HepG2 (cell line): ENCODE results near the gene SLC35A1. TPM values are rescaled to one million over a fixed set of nuclear protein-coding genes. Genes with fewer than 3 reads are reported as not detected.

ENCODE experiments used
- ATM ChIP-seq: fragments of 450-650 bp; IDR thresholded peaks from 2 replicates; pipeline ENCODE4 v1.7.1; 2017; ENCODE audit warnings: mild to moderate bottlenecking, borderline replicate concordance
- CBX5 ChIP-seq: sonication (generic); formaldehyde crosslinking; IDR thresholded peaks from 2 replicates; pipeline ENCODE4 v1.4.0; 2020; ENCODE audit warnings: missing genetic modification reagents, borderline replicate concordance
- JUND ChIP-seq: sonication (generic); formaldehyde crosslinking; IDR thresholded peaks from 2 replicates; pipeline ENCODE4 v1.8.0; 2022; ENCODE audit warnings: mild to moderate bottlenecking, missing genetic modification reagents
- KDM1A ChIP-seq: IDR thresholded peaks from 2 replicates; pipeline ENCODE4 v1.6.1; 2016; ENCODE audit warnings: missing compliant biosample characterization
- RAD51 ChIP-seq: fragments of 450-650 bp; IDR thresholded peaks from 2 replicates; pipeline ENCODE4 v1.6.1; 2016; ENCODE audit warnings: borderline replicate concordance
- TARDBP ChIP-seq: sonication (generic); formaldehyde crosslinking; IDR thresholded peaks from 2 replicates; pipeline ENCODE4 v1.8.0; 2022; ENCODE audit warnings: mild to moderate bottlenecking, missing genetic modification reagents
- ZBTB8A ChIP-seq: sonication (generic); formaldehyde crosslinking; IDR thresholded peaks from 2 replicates; pipeline ENCODE4 v1.4.0; 2020; ENCODE audit warnings: mild to moderate bottlenecking, low read depth, missing genetic modification reagents, borderline replicate concordance
- ZEB1 ChIP-seq: IDR thresholded peaks from 2 replicates; pipeline ENCODE4 v1.6.1; 2012; ENCODE audit warnings: mild to moderate bottlenecking, low read depth, inconsistent platforms; ENCODE audit not compliant: insufficient replicate concordance
- ZFP37 ChIP-seq: sonication (generic); formaldehyde crosslinking; IDR thresholded peaks from 2 replicates; pipeline ENCODE4 v1.4.0; 2020; ENCODE audit warnings: missing genetic modification reagents, borderline replicate concordance
- ZKSCAN1 ChIP-seq: fragments of 150-350 bp; IDR thresholded peaks from 2 replicates; pipeline ENCODE4 v1.6.1; 2014; ENCODE audit warnings: low read length
- ZNF549 ChIP-seq: sonication (generic); formaldehyde crosslinking; IDR thresholded peaks from 2 replicates; pipeline ENCODE4 v1.5.0; 2020; ENCODE audit warnings: missing genetic modification reagents
- polyA plus RNA-seq, 8 experiments: library from polyadenylated mRNA; depleted of rRNA in 3 of 8; stranded (reverse) in 7 of 8; unstranded in 1 of 8; fragments of >200 nt; fragmentation: Illumina TruSeq in 4 of 8; extraction: Trizol in 4 of 8; gene quantifications; 2 replicates each; pipeline versions ENCODE4 v1.2.1 to v1.2.3, GENCODE V29; 2011 to 2016; ENCODE audit warnings: low read depth in 4 of 8, missing spikeins in 1 of 8, mixed read lengths in 1 of 8; ENCODE audit not compliant: insufficient read depth in 1 of 8
- total RNA-seq, 5 experiments: library from RNA; depleted of rRNA; stranded (reverse); fragments of >200 nt; fragmentation: Illumina TruSeq; extraction: Trizol; gene quantifications; 2 replicates each; pipeline ENCODE4 v1.2.3, GENCODE V29; 2016; ENCODE audit warnings: low read depth in 1 of 5
- TF ChIP-seq, protein P1 (sequence below): sonication (generic); formaldehyde crosslinking; IDR thresholded peaks from 2 replicates; pipeline ENCODE4 v1.4.0; 2020; ENCODE audit warnings: missing genetic modification reagents
- TF ChIP-seq, protein P2 (sequence below): sonication (generic); formaldehyde crosslinking; IDR thresholded peaks from 2 replicates; pipeline ENCODE4 v1.4.0; 2020; ENCODE audit warnings: mild to moderate bottlenecking, missing genetic modification reagents
- TF ChIP-seq, protein P3 (sequence below): sonication (generic); formaldehyde crosslinking; IDR thresholded peaks from 2 replicates; pipeline ENCODE4 v1.4.0; 2020; ENCODE audit warnings: missing genetic modification reagents, borderline replicate concordance
- TF ChIP-seq, protein P4 (sequence below): sonication (generic); formaldehyde crosslinking; IDR thresholded peaks from 2 replicates; pipeline ENCODE4 v1.4.0; 2020; ENCODE audit warnings: missing genetic modification reagents
- TF ChIP-seq, protein P5 (sequence below): sonication (generic); formaldehyde crosslinking; IDR thresholded peaks from 2 replicates; pipeline ENCODE4 v1.8.1; 2022; ENCODE audit warnings: low read depth, mild to moderate bottlenecking, missing genetic modification reagents

The SLC35A1 gene
- total and polyA plus RNA-seq, 2 of the 13 experiments (the other 11 are each of a cell fraction or from before 2014, with no cell fraction given) = 24.8 to 25.1 TPM

DNA sequence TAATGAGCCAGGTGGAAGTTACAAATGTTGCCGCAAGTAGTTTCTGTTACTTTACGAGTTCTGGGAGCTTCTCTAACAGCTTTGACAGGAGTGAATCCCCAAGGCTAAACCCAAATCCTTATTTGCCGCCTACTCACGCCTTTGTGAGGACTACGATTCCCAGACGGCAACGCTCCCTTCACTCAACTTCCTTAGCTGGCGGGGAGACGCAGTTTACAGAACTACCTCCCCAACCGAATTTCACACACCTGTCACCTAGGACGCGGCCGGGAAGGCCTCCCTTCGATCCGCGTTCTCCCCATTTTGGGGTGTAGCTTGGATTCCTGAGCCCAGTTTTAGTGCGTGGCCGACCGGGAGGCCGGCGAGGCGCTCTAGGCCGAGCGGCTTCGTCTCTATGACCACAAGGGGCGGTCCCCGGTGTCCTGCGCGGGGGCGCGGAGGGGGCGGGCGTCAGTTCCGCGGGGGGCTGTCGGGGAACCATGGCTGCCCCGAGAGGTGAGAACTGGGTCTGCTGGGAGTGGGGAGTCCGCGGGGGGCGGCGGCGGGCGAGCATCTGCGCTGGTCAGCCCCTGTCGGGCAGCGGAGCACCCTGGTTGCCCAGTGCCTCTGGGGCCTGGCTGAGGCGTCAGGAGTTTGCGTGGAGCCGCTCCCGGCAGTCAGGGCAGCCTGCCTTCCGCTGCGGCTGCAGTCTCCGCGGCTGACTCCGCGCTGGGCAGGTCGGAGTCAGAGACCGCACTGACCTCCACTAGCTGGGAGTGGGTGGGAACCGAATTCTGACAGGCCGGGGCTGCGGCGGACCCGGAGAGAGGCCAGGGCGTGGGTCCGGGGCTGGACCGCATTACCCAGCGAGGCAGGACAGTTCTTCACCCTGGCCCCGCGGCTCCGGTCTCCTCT, at the start of gene SLC35A1 (continued):
- TF ChIP-seq, protein P1, sequence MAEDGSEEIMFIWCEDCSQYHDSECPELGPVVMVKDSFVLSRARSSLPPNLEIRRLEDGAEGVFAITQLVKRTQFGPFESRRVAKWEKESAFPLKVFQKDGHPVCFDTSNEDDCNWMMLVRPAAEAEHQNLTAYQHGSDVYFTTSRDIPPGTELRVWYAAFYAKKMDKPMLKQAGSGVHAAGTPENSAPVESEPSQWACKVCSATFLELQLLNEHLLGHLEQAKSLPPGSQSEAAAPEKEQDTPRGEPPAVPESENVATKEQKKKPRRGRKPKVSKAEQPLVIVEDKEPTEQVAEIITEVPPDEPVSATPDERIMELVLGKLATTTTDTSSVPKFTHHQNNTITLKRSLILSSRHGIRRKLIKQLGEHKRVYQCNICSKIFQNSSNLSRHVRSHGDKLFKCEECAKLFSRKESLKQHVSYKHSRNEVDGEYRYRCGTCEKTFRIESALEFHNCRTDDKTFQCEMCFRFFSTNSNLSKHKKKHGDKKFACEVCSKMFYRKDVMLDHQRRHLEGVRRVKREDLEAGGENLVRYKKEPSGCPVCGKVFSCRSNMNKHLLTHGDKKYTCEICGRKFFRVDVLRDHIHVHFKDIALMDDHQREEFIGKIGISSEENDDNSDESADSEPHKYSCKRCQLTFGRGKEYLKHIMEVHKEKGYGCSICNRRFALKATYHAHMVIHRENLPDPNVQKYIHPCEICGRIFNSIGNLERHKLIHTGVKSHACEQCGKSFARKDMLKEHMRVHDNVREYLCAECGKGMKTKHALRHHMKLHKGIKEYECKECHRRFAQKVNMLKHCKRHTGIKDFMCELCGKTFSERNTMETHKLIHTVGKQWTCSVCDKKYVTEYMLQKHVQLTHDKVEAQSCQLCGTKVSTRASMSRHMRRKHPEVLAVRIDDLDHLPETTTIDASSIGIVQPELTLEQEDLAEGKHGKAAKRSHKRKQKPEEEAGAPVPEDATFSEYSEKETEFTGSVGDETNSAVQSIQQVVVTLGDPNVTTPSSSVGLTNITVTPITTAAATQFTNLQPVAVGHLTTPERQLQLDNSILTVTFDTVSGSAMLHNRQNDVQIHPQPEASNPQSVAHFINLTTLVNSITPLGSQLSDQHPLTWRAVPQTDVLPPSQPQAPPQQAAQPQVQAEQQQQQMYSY = peak; percentile 66
- TF ChIP-seq JUND = no peak
- TF ChIP-seq ATM = no peak
- TF ChIP-seq ZNF549 = no peak
- no peak for TF ChIP-seq ZFP37 (CRISPR knock-in tag)
- TF ChIP-seq, protein P2, sequence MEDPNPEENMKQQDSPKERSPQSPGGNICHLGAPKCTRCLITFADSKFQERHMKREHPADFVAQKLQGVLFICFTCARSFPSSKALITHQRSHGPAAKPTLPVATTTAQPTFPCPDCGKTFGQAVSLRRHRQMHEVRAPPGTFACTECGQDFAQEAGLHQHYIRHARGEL (CRISPR knock-in tag) = peak; percentile 80; the same call in 1 of the 2 replicates
- TF ChIP-seq TARDBP (CRISPR knock-in tag) = peak; percentile 80
- TF ChIP-seq RAD51 = no peak
- TF ChIP-seq KDM1A = no peak
- 0 out of 2 replicates have a peak, but pooled peaks have one; percentile 24 for TF ChIP-seq CBX5 (CRISPR knock-in tag)
- no peak for TF ChIP-seq ZBTB8A (CRISPR knock-in tag)
- no peak for TF ChIP-seq ZKSCAN1
- TF ChIP-seq, protein P3, sequence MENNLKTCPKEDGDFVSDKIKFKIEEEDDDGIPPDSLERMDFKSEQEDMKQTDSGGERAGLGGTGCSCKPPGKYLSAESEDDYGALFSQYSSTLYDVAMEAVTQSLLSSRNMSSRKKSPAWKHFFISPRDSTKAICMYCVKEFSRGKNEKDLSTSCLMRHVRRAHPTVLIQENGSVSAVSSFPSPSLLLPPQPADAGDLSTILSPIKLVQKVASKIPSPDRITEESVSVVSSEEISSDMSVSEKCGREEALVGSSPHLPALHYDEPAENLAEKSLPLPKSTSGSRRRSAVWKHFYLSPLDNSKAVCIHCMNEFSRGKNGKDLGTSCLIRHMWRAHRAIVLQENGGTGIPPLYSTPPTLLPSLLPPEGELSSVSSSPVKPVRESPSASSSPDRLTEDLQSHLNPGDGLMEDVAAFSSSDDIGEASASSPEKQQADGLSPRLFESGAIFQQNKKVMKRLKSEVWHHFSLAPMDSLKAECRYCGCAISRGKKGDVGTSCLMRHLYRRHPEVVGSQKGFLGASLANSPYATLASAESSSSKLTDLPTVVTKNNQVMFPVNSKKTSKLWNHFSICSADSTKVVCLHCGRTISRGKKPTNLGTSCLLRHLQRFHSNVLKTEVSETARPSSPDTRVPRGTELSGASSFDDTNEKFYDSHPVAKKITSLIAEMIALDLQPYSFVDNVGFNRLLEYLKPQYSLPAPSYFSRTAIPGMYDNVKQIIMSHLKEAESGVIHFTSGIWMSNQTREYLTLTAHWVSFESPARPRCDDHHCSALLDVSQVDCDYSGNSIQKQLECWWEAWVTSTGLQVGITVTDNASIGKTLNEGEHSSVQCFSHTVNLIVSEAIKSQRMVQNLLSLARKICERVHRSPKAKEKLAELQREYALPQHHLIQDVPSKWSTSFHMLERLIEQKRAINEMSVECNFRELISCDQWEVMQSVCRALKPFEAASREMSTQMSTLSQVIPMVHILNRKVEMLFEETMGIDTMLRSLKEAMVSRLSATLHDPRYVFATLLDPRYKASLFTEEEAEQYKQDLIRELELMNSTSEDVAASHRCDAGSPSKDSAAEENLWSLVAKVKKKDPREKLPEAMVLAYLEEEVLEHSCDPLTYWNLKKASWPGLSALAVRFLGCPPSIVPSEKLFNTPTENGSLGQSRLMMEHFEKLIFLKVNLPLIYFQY (CRISPR knock-in tag) = peak; percentile 14; the same call in 1 of the 2 replicates
- TF ChIP-seq, protein P4, sequence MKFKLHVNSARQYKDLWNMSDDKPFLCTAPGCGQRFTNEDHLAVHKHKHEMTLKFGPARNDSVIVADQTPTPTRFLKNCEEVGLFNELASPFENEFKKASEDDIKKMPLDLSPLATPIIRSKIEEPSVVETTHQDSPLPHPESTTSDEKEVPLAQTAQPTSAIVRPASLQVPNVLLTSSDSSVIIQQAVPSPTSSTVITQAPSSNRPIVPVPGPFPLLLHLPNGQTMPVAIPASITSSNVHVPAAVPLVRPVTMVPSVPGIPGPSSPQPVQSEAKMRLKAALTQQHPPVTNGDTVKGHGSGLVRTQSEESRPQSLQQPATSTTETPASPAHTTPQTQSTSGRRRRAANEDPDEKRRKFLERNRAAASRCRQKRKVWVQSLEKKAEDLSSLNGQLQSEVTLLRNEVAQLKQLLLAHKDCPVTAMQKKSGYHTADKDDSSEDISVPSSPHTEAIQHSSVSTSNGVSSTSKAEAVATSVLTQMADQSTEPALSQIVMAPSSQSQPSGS = no peak
- TF ChIP-seq ZEB1 = no peak
- TF ChIP-seq, protein P5, sequence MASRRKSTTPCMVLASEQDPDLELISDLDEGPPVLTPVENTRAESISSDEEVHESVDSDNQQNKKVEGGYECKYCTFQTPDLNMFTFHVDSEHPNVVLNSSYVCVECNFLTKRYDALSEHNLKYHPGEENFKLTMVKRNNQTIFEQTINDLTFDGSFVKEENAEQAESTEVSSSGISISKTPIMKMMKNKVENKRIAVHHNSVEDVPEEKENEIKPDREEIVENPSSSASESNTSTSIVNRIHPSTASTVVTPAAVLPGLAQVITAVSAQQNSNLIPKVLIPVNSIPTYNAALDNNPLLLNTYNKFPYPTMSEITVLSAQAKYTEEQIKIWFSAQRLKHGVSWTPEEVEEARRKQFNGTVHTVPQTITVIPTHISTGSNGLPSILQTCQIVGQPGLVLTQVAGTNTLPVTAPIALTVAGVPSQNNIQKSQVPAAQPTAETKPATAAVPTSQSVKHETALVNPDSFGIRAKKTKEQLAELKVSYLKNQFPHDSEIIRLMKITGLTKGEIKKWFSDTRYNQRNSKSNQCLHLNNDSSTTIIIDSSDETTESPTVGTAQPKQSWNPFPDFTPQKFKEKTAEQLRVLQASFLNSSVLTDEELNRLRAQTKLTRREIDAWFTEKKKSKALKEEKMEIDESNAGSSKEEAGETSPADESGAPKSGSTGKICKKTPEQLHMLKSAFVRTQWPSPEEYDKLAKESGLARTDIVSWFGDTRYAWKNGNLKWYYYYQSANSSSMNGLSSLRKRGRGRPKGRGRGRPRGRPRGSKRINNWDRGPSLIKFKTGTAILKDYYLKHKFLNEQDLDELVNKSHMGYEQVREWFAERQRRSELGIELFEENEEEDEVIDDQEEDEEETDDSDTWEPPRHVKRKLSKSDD = peak; percentile 80; the same call in 1 of the 2 replicates
